Esophagus squamous epithelium (tissue), 5 donors: Measurements from ENCODE around the gene APOL3. TPM values are rescaled to one million over a fixed set of nuclear protein-coding genes. Genes with fewer than 3 reads are reported as not detected.
"Not testable (repeated sequence)": the region's sequence is repeated elsewhere in the genome, so short reads cannot be mapped to it uniquely, and the experiment has no call there.

Experiments
- DNase-seq: peaks from one replicate; lab custom pipeline; 2025; lab: John Stamatoyannopoulos, UW
- H3K27ac ChIP-seq, 4 donors: fragments of 200-600 bp; sonication (generic); one replicate each; pipeline ENCODE4 v1.5.1; 2016 to 2019; ENCODE audit warnings: mild to moderate bottlenecking in 1 of 4
- H3K27me3 ChIP-seq, 4 donors: fragments of 200-600 bp; sonication (generic); 1 replicate in 3 of 4; 2 replicates in 1 of 4; pipeline versions ENCODE4 v1.5.1 to v1.6.0; 2017 to 2021; ENCODE audit warnings: antibody characterized with exemption in 1 of 4
- H3K36me3 ChIP-seq, 3 donors: fragments of 200-600 bp; sonication (generic); one replicate each; pipeline ENCODE4 v1.5.1; 2016 to 2019
- H3K4me1 ChIP-seq, 3 donors: fragments of 200-600 bp; sonication (generic); one replicate each; pipeline ENCODE4 v1.5.1; 2017 to 2019
- H3K4me3 ChIP-seq, 4 donors: fragments of 200-600 bp; sonication (generic); 1 replicate in 3 of 4; 2 replicates in 1 of 4; pipeline ENCODE4 v1.5.1; 2016 to 2019; ENCODE audit warnings: mild to moderate bottlenecking in 2 of 4, moderate library complexity in 1 of 4
- H3K9me3 ChIP-seq, 3 donors: fragments of 200-600 bp; sonication (generic); one replicate each; pipeline ENCODE4 v1.5.1; 2016 to 2019
- CTCF ChIP-seq, 6 experiments: fragments of 450-650 bp in 4 of 6; fragments of 200-600 bp in 2 of 6; sonication (generic) in 2 of 6; IDR thresholded peaks; one replicate each; pipeline ENCODE4 v1.5.1; 2016 to 2019; ENCODE audit warnings: antibody characterized with exemption in 6 of 6, mild to moderate bottlenecking in 4 of 6, moderate library complexity in 4 of 6
- POLR2A ChIP-seq, 4 donors: fragments of 450-650 bp; IDR thresholded peaks; one replicate each; pipeline ENCODE4 v1.6.1; 2017; ENCODE audit warnings: antibody characterized with exemption in 4 of 4, mild to moderate bottlenecking in 4 of 4, moderate library complexity in 3 of 4
- WGBS, 2 donors: methylation state at CpG; one replicate each; pipeline ENCODE4 v1.1.5; 2018; 5-methylcytosine and 5-hydroxymethylcytosine counted together
- intact Hi-C: fragments of 100-400 bp; cut with DNase I; formaldehyde crosslinking; loops from one replicate; pipeline ENCODE4 v1.15.0; 2022
- total RNA-seq, 4 donors: library from RNA; depleted of rRNA; stranded (reverse); fragments of >200 nt; gene quantifications; one replicate each; pipeline ENCODE4 v1.1.0, GENCODE V29; 2016
- donor health status: DM: yes; HTN: yes; CAD: no.

Gene APOL3
- total RNA-seq, 4 donors from 2014 or later: 6.8 to 48.1 (median 17.0) TPM

DNA sequence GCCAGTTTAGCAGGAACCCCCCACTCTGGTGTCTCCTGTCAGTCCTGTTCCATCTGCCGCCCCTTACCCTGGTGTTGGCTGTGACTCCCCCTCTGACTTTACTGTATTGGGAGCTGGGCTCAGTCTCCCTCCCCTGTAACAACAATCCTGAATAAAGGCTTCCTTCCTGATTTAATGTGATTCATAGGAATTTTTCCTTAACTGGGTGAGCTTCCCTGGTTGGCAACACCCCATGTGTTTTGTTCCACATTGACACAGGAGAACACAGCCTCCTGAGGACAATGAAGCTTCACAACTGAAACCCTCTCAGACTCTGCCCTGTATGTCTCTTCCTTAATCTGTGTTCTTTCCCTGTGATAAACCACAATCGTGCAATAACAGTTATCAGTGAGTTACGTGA lies 32.6 kb upstream of the APOL3 start:
- intact Hi-C loops: loop anchor here (10.0 kb wide), 1 partner anchor 82 kb away; no protein-coding TSS in a partner anchor
- DNase-seq: no peak
- no peak overlapping the region for H3K27ac ChIP-seq
- WGBS, 2 donors: 77% methylated on average over 3 of the region's 3 CpGs
- peaks cover 0 to 34% (median 10%) of the 10 kb centered on the region in 3 donors for H3K4me1 ChIP-seq
- H3K27me3 ChIP-seq: no peaks in the 10 kb centered on the region
- H3K36me3 ChIP-seq: no peaks in the 10 kb centered on the region
- no peak overlapping the region for H3K4me3 ChIP-seq
- TF ChIP-seq POLR2A (IDR thresholded peaks at IDR 0.05) (no peak), CTCF (IDR thresholded peaks at IDR 0.05) (no peak)
- no peaks in the 10 kb centered on the region for H3K9me3 ChIP-seq

GRCh38 chr22:36192542-36192941 lies 32.0 kb upstream of the APOL3 start:
- Histone ChIP-seq H3K27ac (no peak overlapping the region), H3K27me3 (no peaks in the 10 kb centered on the region), H3K4me3 (no peak overlapping the region), H3K9me3 (no peaks in the 10 kb centered on the region), H3K36me3 (no peaks in the 10 kb centered on the region), H3K4me1 (peaks cover 0 to 28% (median 7%) of the 10 kb centered on the region in 3 donors)
- no peak for DNase-seq
- WGBS, 2 donors: 47 to 48% methylated on average over 4 of the region's 4 CpGs
- intact Hi-C loops: loop anchor here (10.0 kb wide), 1 partner anchor 82 kb away; no protein-coding TSS in a partner anchor
- no peak for TF ChIP-seq CTCF (IDR thresholded peaks at IDR 0.05)
- TF ChIP-seq POLR2A (IDR thresholded peaks at IDR 0.05): no peak

DNA sequence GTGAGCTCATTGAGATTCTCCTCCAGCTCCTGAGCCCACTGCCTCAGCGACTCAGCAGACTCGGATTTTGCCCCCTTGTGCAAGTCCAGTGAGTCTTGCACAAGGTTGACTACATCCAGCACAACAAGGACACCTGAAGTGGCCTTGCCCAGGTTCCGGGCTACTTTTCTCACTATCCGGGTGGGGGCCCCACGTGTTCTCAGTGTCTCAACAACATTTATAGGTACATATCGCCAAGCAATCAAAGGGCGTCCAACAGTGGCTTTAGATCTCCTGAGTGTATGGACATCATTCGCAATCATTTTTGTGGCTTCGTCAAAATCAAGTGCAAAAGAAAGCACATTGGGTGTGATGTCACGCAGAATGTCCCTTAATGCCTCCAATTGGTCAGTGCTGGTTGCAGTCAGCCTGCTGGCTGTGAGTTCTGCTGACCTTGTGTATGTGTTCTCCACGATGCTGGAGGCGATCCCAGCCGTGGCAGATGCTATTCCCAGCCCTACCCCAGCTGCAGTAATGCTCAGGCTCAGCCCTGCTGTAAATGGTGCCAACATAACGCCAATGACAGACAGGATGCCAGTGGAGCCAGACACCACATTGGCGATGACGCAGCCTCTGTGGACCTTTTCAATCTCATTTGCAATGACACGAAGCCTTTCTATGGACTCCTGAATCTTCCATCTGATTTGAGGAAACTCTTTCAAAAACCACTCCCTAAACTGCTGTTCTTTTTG lies 30.7 kb upstream of the APOL3 start:
- H3K4me3 ChIP-seq: no peak overlapping the region
- WGBS, 2 donors: 73% methylated on average over 11 to 17 of the region's 17 CpGs
- H3K36me3 ChIP-seq: no peaks in the 10 kb centered on the region
- TF ChIP-seq CTCF (IDR thresholded peaks at IDR 0.05) (no peak), POLR2A (IDR thresholded peaks at IDR 0.05) (no peak)
- no peaks in the 10 kb centered on the region for H3K27me3 ChIP-seq
- intact Hi-C loops: loop anchor here (10.0 kb wide), 1 partner anchor 84 kb away; no protein-coding TSS in a partner anchor
- peak overlapping the region in 2 of 4 donors; percentile 5 to 34 for H3K27ac ChIP-seq
- H3K4me1 ChIP-seq: peaks cover 0 to 15% (median 0%) of the 10 kb centered on the region in 3 donors
- H3K9me3 ChIP-seq: no peaks in the 10 kb centered on the region
- DNase-seq: no peak

DNA sequence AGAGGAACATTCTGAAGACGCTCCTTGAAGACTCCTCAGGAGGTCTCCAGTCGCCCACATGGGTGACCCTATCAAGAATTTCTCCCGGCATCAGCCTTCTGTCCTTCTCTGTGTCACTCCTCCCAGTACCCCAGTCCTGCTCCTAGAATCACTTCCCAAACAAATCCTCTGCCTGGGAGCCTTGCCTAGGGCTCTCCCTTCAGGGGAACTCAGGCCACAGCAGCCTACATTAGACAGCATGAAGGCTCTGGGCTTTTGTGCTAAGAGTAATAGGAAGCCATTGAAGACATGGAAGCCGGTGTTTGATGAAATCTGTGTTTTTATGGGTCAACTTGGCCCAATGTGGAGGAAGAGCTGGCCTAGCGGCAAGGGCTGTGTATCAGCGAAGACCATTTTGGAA lies 27.3 kb upstream of the APOL3 start:
- DNase-seq: not testable (repeated sequence)

DNA sequence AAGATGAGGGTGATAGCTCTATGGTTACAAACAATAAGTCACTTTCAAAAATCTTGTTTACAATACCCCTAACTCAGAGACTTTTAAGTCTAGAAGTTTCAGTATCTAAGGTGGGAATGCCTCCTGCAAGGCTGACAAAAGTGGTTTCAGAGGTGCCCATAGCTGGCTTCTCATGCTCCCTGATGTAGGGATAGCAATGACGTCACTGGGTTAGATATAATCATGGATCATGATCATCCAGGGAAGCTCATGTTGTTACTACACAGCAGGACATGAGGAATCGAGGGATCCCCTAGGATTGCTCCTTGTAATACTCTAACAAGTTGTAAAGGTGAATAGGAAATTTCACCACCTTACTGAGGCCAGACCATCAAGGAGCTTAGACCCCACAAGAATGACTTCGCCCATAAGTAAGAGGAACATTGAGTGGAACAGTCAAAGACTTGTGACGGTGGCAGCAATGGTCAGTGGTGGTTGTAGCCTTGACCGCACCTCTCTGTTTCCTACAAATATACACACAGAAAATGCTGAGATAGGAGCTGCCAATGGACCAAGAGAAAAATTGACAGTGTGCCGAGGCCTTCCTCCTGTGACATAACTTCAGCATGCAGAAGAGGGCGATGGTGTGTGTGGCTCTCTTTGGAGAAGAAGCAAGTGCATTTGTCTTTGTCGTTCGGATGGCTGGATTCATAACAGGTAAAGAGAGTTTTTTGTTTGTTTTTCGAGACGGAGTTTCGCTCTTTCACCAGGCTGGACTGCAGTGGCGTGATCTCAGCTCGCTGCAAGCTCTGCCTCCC lies 25.5 kb upstream of the APOL3 start:
- no peak for DNase-seq
- TF ChIP-seq CTCF (IDR thresholded peaks at IDR 0.05): no peak
- TF ChIP-seq POLR2A (IDR thresholded peaks at IDR 0.05): no peak
- no peaks in the 10 kb centered on the region for H3K27me3 ChIP-seq
- no peaks in the 10 kb centered on the region for H3K36me3 ChIP-seq
- H3K9me3 ChIP-seq: no peaks in the 10 kb centered on the region
- H3K4me3 ChIP-seq: no peak overlapping the region
- WGBS, 2 donors: 72 to 80% methylated on average over 14 of the region's 14 CpGs
- intact Hi-C loops: no loop called here
- H3K27ac ChIP-seq: no peak overlapping the region
- H3K4me1 ChIP-seq: peaks cover 0 to 10% (median 4%) of the 10 kb centered on the region in 3 donors

More for the DNA sequence above, 27.3 kb upstream of the APOL3 start:
- WGBS, 2 donors: 91 to 100% methylated on average over 2 to 3 of the region's 6 CpGs
- H3K4me1 ChIP-seq: peaks cover 0 to 19% (median 4%) of the 10 kb centered on the region in 3 donors
- H3K36me3 ChIP-seq, H3K4me3 ChIP-seq, intact Hi-C loops, H3K27ac ChIP-seq, H3K27me3 ChIP-seq, H3K9me3 ChIP-seq: not testable (repeated sequence)
